Motor neuron (in vitro differentiated cells): ENCODE measurements around the gene FGR. TPM values are rescaled to one million over a fixed set of nuclear protein-coding genes. Genes with fewer than 3 reads are reported as not detected.

Experiments
- ATAC-seq, 8 experiments: fragments of 200-7000 bp; cut with Tn5 transposase; replicated peaks in 6 of 8; 2 replicates each; pipeline ENCODE4 v1.8.0; 2021; ENCODE audit warnings: mild to moderate bottlenecking in 8 of 8, moderate library complexity in 8 of 8
- H3K27ac ChIP-seq, 2 donors: fragments of 250-450 bp; sonication (Bioruptor Pico); 2 replicates each; pipeline ENCODE4 v1.9.0; 2021; ENCODE audit warnings: antibody characterized with exemption in 2 of 2, mild to moderate bottlenecking in 2 of 2, moderate library complexity in 1 of 2
- H3K4me1 ChIP-seq, 2 donors: fragments of 250-450 bp; sonication (Bioruptor Pico); replicated peaks in 1 of 2; 2 replicates each; pipeline ENCODE4 v1.6.1; 2021; ENCODE audit warnings: antibody characterized with exemption in 2 of 2, mild to moderate bottlenecking in 2 of 2, moderate library complexity in 1 of 2
- H3K4me3 ChIP-seq, 5 donors: fragments of 250-450 bp; sonication (Bioruptor Pico); 2 replicates each; pipeline ENCODE4 v1.9.0; 2021; ENCODE audit warnings: antibody characterized with exemption in 5 of 5, mild to moderate bottlenecking in 5 of 5, moderate library complexity in 4 of 5
- WGBS, 10 experiments: fragments of 450-650 bp; shearing (Covaris generic); methylation state at CpG; one replicate each; pipeline ENCODE4 v1.0.0; 2022; 5-methylcytosine and 5-hydroxymethylcytosine counted together
- in situ Hi-C, 9 experiments: fragments of 400-800 bp; cut with MboI; loops; one replicate each; pipeline ENCODE4 v1.15.0; 2021; ENCODE audit warnings: low sequenced_read_pairs in 9 of 9, low pct_unique_long_range_greater_than_20kb in 2 of 9; ENCODE audit not compliant: unreplicated experiment in 9 of 9
- total RNA-seq, 8 experiments: library from RNA; unstranded; fragments of 300-600 nt; gene quantifications; 2 replicates each; pipeline versions ENCODE4 v1.2.3 to v1.2.4, GENCODE V29; 2022

The FGR gene
- total RNA-seq, 8 experiments from 2014 or later: 0.08 to 0.71 (median 0.18) TPM; not detected in 3

DNA sequence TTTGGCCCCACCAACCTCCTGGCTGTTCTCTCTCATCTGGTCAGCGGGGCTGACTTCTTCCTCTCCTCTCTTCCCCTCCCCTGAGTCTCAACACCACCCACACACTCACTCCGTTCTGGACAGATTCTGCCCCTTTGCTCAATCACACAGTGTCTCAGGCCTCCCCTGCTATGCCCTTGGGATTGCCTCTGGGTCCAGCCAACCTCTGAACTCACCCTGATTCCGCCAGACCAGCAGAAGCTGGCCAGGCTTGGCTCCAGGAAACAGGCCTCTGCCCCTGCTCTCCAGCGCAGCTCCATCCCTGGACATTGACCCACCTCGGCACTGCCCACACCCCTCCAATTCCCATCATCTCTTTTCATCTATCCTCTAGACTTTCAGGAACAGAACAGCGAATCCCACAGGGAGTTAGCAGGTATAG is 53.2 kb downstream of the FGR start:
- 80 to 100% (median 92%) methylated on average over 1 to 5 of the region's 6 CpGs; no CpG with 5 or more reads in 2 of the 10 experiments for WGBS, 10 experiments
- in situ Hi-C loops: no loop called here
- Histone ChIP-seq H3K27ac (no peak overlapping the region), H3K4me3 (no peak overlapping the region), H3K4me1 (peaks cover 12 to 15% of the 10 kb centered on the region in 2 donors)
- no peak for ATAC-seq

DNA sequence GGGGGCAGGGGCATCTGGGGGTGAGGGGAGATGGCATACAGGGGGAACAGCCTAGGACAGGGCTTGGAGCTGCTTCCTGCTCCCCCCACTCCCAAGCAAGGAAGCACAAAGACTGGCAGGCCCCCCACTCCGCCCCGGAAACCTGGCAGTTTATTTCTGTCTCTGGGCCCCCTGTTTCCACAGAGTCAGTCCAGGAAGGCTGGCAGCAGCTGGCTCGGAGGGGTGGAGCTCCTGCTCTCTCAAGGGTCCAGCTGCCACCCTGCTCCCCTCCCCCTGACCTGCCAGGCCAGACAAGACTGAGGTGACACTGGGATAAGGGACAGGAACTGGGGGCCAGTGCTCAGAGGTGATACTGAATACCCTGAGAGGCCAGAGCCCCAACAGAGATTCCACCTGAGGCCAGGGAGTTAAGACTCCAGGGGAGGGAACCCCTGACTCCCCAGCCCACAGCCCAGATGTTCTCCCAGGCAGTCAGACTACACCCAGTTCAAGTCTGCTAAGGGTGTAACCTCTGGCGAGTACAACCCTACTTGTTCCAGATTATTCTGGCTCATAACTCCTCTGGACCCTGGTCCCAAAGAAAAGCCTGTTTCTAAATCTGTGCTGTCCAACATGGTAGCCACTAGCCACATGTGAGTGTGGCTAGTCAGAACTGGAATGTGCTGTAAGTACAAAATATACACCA is 57.3 kb downstream of the FGR start:
- Histone ChIP-seq H3K27ac (peak overlapping the region in 1 of 2 donors; percentile 1), H3K4me1 (peaks cover 53 to 56% of the 10 kb centered on the region in 2 donors), H3K4me3 (no peak overlapping the region)
- in situ Hi-C loops: no loop called here
- WGBS, 10 experiments: 0 to 92% (median 23%) methylated on average over 1 to 3 of the region's 4 CpGs; no CpG with 5 or more reads in 4 of the 10 experiments
- ATAC-seq: peak in 3 of 8 experiments; percentile 15 to 67 (median 53)

DNA sequence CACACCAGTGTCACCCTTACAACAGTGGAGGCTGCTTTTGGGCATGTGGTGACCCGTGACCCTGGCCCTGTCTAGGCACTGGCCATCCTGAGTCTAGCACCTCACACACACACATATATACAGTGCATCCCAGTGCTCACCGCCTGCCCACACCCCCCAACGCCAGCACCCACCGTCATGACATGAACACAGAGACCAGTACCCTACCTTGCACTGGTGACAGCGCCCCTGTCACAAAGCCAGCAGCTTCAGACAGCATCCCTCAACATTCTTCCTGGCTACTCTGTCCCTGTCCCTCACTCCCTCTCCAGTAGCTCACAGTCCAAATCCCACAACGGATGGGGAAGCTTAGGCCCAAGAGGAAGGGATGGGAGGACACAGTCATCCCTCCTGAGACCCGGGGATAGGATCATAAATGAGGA is 58.2 kb downstream of the FGR start:
- in situ Hi-C loops: no loop called here
- Histone ChIP-seq H3K4me3 (no peak overlapping the region), H3K27ac (peak overlapping the region in 1 of 2 donors; percentile 1), H3K4me1 (peaks cover 61 to 64% of the 10 kb centered on the region in 2 donors)
- no peak for ATAC-seq
- WGBS, 10 experiments: 57 to 67% (median 60%) methylated on average over 1 to 6 of the region's 7 CpGs; no CpG with 5 or more reads in 7 of the 10 experiments

DNA sequence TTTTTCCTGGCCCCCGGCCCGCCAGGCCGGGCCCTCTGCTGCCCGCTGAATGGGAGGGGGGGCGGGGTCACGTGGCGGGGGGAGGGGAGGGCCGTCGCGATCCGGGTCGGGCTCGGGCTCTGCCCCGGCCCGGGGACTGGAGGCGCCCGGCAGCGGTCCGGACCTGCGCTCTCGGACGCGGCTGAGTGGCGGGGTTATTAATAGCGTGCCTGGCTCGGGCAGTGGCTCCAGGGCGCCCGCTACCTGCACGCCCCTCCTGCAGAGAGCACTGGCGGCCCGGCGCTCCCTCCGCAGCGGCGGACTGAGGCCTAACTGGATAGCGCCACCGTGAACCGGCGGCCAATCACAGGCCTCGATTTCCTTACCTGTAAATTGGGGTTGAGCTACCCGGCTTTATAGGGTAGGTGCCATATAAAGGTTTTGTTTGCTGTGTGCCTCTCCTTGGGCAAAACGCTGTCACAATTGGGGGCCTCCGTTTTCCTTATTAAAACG is 59.1 kb downstream of the FGR start:
- peaks cover 71 to 74% of the 10 kb centered on the region in 2 donors for H3K4me1 ChIP-seq
- in situ Hi-C loops: no loop called here
- H3K27ac ChIP-seq: peak overlapping the region in 1 of 2 donors; percentile 77
- 20 to 29% (median 24%) methylated on average over 1 to 13 of the region's 44 CpGs; no CpG with 5 or more reads in 6 of the 10 experiments for WGBS, 10 experiments
- H3K4me3 ChIP-seq: peak overlapping the region; percentile 13 to 31 (median 21)
- ATAC-seq: peak; percentile 23 to 76 (median 46)

DNA sequence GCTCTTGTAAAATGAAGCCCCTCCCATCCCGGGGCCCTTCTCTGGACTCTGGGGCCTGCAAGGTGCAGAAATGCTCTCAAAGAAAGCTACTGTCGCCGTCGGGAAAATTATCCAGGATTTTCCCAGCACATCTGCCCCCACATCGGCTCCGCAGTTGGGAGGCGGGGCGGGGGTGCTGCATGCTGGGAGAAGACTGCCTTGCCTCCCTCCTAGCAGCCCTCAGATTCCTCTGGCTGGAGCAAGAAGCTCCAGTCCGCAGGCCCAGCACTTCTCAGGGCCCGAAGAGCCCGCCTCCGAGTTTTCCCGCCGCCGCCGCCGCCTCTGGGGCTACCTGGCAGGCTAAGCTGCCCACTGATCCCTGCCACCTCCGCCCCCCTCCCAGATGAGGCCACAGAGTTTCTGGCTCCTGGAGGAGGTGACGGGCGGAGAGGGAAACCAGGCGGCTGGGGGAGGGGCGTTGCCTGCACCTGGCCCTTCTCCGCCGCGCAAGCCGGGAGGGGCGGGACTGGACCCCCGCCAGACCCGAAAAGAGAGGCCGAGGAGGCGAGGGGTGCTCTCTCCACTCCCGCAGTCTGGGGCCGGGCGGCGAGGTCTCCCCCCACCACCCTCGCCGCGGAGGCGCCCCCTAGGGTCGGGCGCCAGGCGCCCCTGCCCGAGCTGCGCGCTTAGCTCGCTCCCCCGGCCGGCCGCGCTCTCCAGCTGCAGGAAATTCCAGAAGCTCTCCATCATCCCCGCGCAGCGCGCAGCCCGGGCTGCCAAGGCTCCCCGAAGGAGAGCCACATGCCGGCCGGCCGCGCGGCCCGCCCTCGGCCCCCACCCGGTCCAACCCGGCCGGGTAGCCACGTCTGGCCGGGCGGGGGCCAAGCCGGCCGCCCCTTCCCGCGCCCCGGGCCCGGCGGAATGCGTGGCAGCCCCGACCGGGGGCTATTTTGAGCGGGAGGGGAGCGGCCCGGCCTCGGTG is 59.8 kb downstream of the FGR start:
- peak overlapping the region; percentile 13 to 31 (median 21) for H3K4me3 ChIP-seq
- in situ Hi-C loops: no loop called here

DNA sequence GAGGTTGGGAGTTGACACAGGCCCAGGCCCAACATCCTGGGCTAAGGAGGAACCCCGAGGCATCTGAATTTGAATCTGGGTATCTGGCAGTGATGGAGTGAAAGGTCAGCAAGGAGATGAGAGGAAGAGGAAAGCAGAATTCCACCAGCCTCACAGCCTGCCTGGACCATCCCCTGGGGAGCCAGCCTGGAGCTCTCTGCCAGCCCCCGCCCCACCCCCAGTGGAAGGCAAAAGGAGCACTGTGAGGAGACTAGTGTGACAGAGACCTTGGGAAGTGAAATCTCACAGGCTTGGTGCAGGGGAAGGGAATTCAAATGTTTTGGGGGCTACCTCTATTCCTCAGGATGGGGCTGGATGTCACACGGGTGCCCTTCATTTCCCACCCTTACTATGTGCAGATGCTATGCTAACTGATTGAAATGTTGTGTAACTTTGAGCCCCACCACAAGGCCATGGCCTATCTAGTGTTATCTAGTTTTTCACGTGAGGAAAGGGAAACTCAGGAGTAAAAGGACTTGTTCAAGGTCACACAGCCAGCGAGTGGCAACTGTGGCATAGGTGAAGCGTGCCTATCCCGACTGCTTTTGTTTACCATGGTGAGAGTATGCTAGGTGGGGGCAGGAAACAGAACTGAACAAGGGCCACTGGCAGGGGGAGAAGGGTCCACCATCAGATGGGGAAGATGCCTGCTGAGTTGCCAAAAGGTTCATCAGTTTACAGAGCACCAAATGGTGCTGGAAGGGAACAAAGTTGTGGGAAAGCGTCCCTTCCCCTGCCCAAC is 60.8 kb downstream of the FGR start:
- H3K4me1 ChIP-seq: peaks cover 87 to 90% of the 10 kb centered on the region in 2 donors
- WGBS, 10 experiments: 17 to 100% (median 83%) methylated on average over 1 to 7 of the region's 8 CpGs; no CpG with 5 or more reads in 2 of the 10 experiments
- H3K4me3 ChIP-seq: no peak overlapping the region
- no peak for ATAC-seq
- in situ Hi-C loops: no loop called here
- peak overlapping the region; percentile 77 to 85 for H3K27ac ChIP-seq

More for the DNA sequence above, 59.8 kb downstream of the FGR start:
- H3K27ac ChIP-seq: peak overlapping the region in 1 of 2 donors; percentile 77
- WGBS, 10 experiments: 15% methylated on average over 4 of the region's 83 CpGs; no CpG with 5 or more reads in 9 of the 10 experiments
- H3K4me1 ChIP-seq: peaks cover 78 to 81% of the 10 kb centered on the region in 2 donors
- peak; percentile 50 to 86 (median 65) for ATAC-seq

DNA sequence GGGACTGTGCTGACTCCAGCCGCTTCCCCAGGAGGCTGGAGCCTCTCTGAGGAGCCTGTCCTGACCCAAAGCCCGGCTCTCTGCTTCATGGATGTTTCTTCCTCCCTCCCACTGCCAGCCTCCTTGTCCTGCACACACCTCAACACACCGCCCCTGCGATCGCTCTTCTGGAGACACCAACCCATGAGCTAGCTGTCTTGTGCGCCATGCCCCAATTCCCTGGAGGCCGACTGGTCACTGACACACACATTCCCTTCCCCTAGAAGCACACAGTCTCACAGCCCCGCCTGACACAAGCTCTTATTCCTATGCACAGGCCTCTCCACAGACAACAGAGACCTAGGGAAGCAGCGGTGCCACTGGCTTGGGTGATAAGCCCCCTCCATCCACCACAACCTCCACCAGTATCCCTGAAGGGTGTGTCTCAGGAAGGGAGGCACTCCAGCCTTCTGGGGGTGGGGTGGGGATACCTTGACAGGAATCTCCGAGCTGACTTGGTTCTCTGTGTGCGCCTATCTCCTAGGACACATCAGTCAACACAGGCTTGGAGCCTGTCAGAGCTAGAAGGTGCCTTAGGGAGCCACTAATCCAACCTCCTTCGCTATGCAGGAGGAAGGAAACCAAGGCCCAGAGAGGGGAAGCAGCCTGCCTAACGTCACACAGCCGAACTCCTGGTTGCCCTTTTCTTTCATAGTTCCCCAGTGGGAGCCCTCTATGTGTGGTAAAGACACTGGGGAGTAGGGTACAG is 62.1 kb downstream of the FGR start:
- peak in 6 of 8 experiments; percentile 2 to 67 (median 52) for ATAC-seq
- peak overlapping the region in 3 of 5 donors; percentile 3 to 12 (median 7) for H3K4me3 ChIP-seq
- peak overlapping the region; percentile 73 to 85 for H3K27ac ChIP-seq
- H3K4me1 ChIP-seq: peaks cover 99% of the 10 kb centered on the region in 2 donors
- 4 to 77% (median 20%) methylated on average over 1 to 11 of the region's 14 CpGs; no CpG with 5 or more reads in 4 of the 10 experiments for WGBS, 10 experiments
- in situ Hi-C loops: no loop called here

DNA sequence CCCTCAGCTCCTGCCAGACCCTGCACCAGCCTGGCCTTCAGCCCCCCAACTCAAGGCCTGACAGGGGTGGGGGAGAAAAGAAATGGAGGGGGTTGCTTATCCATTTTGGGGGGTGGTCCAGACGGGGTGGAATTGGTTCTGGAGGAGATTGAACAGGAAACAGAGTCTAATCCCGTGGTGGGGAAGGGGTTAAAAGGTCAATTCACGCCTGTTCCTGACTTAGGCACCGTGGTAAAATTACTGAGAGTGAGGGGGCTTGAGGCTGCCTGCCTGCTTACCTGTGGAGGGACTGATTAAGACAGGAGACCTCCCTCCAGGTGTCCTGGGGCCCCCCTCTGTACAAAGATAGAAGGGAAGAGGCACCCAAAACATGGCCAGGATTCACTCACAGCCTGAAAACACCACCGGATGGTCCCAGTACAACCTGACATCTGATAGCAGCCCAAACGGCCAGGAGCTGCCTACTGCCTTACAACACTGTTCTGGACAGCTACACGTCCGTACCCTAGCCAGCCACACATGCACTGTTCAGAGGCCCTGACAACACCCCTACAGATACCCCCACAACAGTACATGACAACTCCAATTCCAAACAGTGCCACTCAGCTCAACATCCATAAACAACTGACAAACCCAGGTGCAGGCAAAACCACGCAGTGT is 62.8 kb downstream of the FGR start:
- in situ Hi-C loops: no loop called here
- 0 to 18% (median 7%) methylated on average over 2 to 6 of the region's 9 CpGs; no CpG with 5 or more reads in 6 of the 10 experiments for WGBS, 10 experiments
- ATAC-seq: peak in 4 of 8 experiments; percentile 0 to 5 (median 0)
- peak overlapping the region; percentile 73 to 85 for H3K27ac ChIP-seq
- H3K4me1 ChIP-seq: peaks cover 99% of the 10 kb centered on the region in 2 donors
- peak overlapping the region in 3 of 5 donors; percentile 3 to 12 (median 3) for H3K4me3 ChIP-seq

DNA sequence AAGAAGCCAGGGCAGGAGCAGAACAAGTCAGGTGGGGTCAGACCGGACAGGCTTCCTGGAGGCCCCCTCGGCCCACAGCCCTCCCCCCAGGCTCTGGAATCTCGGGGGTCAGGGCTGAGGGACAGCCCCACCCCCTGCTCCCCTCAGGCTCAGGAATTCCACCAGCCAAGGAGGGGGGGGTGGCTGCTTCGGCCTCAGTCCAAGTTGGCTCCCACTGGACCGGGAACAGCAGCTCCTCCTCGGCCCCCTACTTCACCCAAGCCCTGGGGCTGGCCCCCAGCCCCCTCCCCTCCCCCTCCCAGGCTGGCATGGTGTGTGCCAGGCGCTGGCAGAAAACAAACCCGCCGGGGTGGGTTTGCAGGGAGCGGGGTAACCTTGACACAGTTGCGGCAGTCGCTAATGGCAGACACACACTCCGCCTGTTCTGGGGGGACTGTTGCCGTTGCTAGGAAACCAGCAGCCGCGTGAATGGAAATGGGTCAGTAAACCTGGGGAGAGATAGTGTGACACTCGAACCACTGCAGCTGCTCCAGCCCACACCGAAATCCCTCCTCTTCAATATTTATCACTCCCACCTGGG is 63.5 kb downstream of the FGR start:
- WGBS, 10 experiments: 9 to 100% (median 27%) methylated on average over 1 to 4 of the region's 18 CpGs; no CpG with 5 or more reads in 6 of the 10 experiments
- peak overlapping the region; percentile 73 to 85 for H3K27ac ChIP-seq
- H3K4me3 ChIP-seq: peak overlapping the region in 1 of 5 donors; percentile 3
- ATAC-seq: peak in 2 of 8 experiments; percentile 2 to 3
- in situ Hi-C loops: no loop called here
- peaks cover 99% of the 10 kb centered on the region in 2 donors for H3K4me1 ChIP-seq

DNA sequence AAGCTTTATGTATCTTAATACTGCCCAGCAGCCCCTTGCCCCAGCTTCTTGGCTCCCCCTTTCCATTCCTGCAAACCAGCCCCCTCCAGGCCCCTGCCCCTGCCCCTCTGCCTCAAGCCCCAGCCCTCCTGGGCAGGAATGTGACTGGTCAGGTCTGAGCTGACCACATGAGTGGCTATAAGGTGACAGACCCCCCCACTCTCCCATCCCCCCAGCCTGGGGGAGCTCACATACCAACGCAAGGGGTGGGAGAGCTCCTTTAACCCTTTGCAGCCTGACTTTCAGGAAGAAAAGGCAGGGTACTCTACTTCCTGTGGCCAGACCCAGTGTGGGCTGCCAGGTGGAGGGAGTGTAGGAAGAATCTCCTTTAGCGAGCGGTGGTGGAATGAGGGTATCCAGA is 64.2 kb downstream of the FGR start:
- Histone ChIP-seq H3K27ac (peak overlapping the region; percentile 73 to 85), H3K4me3 (no peak overlapping the region), H3K4me1 (peaks cover 99% of the 10 kb centered on the region in 2 donors)
- no peak for ATAC-seq
- WGBS, 10 experiments: 80 to 81% methylated on average over 2 of the region's 3 CpGs; no CpG with 5 or more reads in 8 of the 10 experiments
- in situ Hi-C loops: no loop called here

DNA sequence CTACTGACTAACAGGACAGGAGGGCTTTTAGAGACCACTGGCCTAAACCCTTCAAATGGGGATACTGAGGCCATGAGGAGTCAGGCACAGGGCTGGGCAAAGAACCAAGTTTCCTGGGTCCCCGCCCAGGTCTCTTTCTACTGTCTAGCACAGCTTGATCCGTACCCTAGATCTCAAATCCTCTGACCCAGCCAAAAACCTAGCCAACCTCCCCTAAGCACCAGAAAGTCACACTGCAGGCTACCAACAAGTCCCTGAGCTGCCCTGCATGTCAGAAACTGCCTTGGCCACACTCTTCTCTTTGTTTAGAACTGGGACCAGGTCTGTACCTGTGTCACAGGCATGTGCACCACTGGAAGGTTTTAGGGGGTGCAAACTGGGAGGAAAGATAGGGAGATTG is 64.6 kb downstream of the FGR start:
- no peak for ATAC-seq
- H3K27ac ChIP-seq: peak overlapping the region in 1 of 2 donors; percentile 73
- in situ Hi-C loops: no loop called here
- peaks cover 99 to 100% of the 10 kb centered on the region in 2 donors for H3K4me1 ChIP-seq
- no peak overlapping the region for H3K4me3 ChIP-seq
- 75 to 80% (median 80%) methylated on average over 1 to 2 of the region's 2 CpGs; no CpG with 5 or more reads in 5 of the 10 experiments for WGBS, 10 experiments
